LNCaP clone FGC (cell line): ENCODE data around the gene PLCE1.
"Not testable (repeated sequence)": the region's sequence is repeated elsewhere in the genome, so short reads cannot be mapped to it uniquely, and the experiment has no call there.

Experiments
- DNase-seq: peaks from one replicate; pipeline ENCODE4 v3.0.0-alpha.2; 2011; ENCODE audit warnings: low read depth
- H3K4me3 ChIP-seq: 2 replicates; pipeline ENCODE4 v1.5.1; 2011; ENCODE audit warnings: mild to moderate bottlenecking, low read depth, low read length, control low read depth
- TF ChIP-seq, protein P1 (sequence below): IDR thresholded peaks from 2 replicates; pipeline ENCODE4 v1.5.1; 2012; ENCODE audit warnings: mild to moderate bottlenecking; ENCODE audit not compliant: control insufficient read depth, insufficient read depth; ENCODE audit errors: extremely low read depth

Gene PLCE1

DNA sequence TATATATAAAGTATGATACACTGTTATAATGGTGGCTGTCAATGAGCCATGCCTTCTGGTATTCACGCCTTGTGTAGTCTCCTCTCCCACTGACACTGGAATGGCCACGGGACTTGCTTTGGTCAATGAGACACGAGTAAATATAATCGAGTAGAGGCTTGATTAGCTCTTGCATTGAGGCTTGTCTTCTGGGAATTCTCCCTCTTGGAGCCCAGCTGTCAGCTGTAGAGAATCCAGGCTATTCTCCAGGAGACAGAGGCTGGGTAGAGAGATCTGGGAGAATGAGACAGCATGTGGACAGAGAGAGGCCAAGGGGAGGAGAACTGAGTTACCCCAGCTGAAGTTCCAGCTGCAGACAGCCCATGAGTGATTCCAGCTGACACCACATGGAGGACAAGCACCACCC, 25.2 kb upstream of the PLCE1 start:
- no peak for DNase-seq

DNA sequence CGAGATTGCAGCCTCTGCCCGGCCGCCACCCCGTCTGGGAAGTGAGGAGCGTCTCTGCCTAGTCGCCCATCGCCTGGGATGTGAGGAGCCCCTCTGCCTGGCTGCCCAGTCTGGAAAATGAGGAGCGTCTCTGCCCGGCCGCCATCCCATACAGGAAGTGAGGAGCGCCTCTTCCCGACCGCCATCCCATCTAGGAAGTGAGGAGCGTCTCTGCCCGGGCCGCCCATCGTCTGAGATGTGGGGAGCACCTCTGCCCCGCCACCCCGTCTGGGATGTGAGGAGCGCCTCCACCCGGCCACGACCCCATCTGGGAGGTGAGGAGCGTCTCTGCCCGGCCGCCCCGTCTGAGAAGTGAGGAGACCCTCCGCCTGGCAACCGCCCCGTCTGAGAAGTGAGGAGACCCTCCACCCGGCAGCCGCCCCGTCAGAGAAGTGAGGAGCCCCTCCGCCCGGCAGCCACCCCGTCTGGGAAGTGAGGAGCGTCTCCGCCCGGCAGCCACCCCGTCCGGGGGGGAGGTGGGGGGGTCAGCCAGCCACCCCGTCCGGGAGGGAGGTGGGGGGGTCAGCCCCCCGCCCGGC, 23.2 kb upstream of the PLCE1 start:
- H3K4me3 ChIP-seq, DNase-seq: not testable (repeated sequence)

More for the DNA sequence above, 25.2 kb upstream of the PLCE1 start:
- TF ChIP-seq, protein P1, sequence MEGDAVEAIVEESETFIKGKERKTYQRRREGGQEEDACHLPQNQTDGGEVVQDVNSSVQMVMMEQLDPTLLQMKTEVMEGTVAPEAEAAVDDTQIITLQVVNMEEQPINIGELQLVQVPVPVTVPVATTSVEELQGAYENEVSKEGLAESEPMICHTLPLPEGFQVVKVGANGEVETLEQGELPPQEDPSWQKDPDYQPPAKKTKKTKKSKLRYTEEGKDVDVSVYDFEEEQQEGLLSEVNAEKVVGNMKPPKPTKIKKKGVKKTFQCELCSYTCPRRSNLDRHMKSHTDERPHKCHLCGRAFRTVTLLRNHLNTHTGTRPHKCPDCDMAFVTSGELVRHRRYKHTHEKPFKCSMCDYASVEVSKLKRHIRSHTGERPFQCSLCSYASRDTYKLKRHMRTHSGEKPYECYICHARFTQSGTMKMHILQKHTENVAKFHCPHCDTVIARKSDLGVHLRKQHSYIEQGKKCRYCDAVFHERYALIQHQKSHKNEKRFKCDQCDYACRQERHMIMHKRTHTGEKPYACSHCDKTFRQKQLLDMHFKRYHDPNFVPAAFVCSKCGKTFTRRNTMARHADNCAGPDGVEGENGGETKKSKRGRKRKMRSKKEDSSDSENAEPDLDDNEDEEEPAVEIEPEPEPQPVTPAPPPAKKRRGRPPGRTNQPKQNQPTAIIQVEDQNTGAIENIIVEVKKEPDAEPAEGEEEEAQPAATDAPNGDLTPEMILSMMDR, result no peak
- H3K4me3 ChIP-seq, result no peak overlapping the region

DNA sequence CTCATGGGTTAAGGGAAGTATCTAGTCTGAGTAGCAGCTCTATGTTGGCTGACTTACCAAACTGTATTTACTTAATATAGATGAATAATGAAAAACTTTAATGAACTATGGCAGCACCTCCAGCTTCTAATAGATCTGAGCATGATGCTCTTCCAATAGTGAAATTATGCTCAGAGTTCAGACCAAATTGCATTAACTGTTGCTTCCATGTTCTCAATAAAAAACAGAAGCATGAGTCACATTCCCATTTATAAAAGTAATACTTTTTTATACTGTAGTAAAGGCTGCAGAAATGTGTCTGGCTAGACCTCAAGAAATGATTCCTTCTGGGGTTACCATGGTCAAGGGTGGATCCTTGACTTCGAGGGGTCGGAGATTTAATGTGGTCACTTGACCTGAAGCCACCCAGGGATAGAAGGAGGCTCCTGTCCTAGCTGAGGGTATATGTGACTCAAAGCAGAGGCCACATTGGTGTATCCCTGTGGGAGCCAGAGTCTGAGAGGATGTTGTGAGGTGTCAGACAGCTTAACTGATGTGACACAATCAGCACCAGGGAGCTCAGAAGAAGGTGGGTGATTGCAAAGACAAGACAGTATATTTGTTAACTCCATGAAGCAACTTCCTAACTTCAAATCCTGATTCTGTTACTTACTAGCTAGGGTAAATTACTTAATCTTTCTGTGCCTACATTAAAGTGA, 19.8 kb upstream of the PLCE1 start:
- no peak for DNase-seq
- no peak overlapping the region for H3K4me3 ChIP-seq
- TF ChIP-seq, protein P1, result no peak

DNA sequence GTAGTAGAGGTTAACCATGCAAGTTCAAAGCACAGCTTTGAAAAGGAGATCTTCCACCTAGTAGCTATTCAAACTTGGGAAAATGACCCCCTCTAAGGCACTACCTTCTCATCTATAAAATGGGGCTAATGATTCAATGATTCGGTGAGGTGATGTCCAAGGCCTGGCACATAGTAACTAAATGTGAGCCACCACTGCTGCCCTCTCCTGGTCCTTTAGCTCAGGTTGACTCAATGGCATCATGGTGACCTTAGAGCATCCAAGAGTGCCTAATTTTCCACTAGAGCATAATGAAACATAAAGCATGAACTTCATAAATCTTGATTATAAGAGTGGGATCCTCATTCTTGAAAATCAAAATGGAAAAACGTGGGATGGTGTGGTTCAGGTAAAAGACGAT, 16.3 kb upstream of the PLCE1 start:
- no peak for DNase-seq
- no peak overlapping the region for H3K4me3 ChIP-seq
- TF ChIP-seq, protein P1, result no peak

DNA sequence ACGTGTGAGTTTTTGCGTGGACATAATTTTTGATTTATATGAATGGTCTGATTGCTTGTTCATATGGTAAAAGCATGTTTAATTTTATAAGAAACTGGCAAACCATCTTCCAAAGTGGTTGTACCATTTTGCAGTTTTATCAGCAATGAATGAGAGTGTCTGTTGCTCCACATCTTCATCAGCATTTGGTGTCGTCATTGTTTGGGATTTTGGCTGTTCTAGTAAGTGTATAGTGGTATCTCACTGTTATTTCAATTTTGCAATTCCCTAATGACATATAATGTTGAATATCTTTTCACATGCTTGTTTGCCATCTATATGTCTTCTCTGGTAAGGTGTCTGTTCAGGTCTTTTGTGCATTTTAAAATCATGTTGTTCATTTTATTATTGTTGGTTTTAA, 13.2 kb upstream of the PLCE1 start:
- H3K4me3 ChIP-seq, result no peak overlapping the region
- no peak for DNase-seq
- TF ChIP-seq, protein P1, result no peak

DNA sequence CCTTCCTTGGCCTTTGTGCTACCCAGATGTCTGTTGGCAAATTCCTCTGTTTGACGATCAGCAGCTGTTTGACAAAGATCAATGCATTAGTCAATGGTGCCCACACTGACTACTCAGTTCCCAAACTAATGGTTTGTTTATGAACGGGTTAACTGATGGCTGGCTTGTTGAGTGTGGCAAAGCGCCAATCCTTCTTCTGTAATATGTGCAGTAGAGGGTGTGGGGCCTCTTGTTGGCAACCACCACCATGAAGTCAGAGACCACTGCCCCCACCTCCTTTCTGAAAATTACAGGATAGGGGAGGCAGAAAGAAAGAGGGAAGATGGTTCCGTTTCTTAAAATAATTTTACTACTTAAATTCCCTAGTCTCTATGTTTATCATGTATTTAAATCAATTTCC, 2.6 kb upstream of the PLCE1 start:
- no peak overlapping the region for H3K4me3 ChIP-seq
- no peak for DNase-seq
- TF ChIP-seq, protein P1, result no peak

DNA sequence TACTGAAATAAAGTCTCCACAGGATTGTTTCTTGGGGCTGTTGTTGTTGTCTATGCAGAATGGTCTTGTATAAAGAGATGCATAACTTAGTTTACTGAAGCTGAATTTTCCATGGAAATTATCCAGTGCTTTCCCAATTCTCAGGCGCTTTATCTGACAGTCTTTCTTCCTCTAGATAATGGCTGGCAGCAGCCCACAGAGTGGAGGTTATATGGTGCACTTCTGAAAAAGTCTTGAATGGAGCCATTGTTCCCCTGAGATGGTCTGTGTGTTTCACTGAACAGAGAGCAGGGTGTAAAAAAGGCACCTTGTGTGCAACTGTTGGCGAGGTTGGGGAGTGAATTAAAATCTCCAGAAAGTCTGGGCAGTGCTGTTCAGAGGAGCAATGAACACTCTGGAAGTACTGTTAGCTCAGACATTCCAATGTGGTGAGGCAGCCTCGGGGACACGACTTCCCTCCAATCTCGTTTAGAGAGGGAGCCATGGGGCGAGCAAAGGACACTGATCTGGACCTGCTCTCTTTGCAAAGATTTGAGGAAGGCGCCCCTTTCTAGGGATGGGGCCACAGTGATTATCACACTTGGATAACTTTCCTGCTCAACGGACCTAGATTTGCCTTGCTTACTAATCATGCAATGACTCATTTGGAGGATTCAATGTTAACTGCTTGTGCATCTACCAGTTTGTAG, 2.0 kb upstream of the PLCE1 start:
- no peak overlapping the region for H3K4me3 ChIP-seq
- DNase-seq, result no peak
- TF ChIP-seq, protein P1, result no peak
